Sigmoid colon (tissue), 7 donors: ENCODE results near the gene ADCY3. TPM values are rescaled to one million over a fixed set of nuclear protein-coding genes. Genes with fewer than 3 reads are reported as not detected.

ENCODE experiments used
- DNase-seq: peaks from one replicate; pipeline ENCODE4 v3.0.0-alpha.2; 2019
- H3K27ac ChIP-seq, 4 donors: fragments of 200-600 bp; sonication (generic); one replicate each; pipeline ENCODE4 v1.5.1; 2016 to 2019; ENCODE audit warnings: mild to moderate bottlenecking in 1 of 4
- H3K27me3 ChIP-seq, 3 donors: fragments of 200-600 bp; sonication (generic); one replicate each; pipeline ENCODE4 v1.5.1; 2019; ENCODE audit warnings: mild to moderate bottlenecking in 1 of 3
- H3K36me3 ChIP-seq, 4 donors: fragments of 200-600 bp; sonication (generic); one replicate each; pipeline ENCODE4 v1.5.1; 2016 to 2019
- H3K4me1 ChIP-seq, 4 donors: fragments of 200-600 bp; sonication (generic); one replicate each; pipeline ENCODE4 v1.5.1; 2017 to 2019
- H3K4me3 ChIP-seq, 4 donors: fragments of 200-600 bp; sonication (generic); one replicate each; pipeline ENCODE4 v1.5.1; 2017 to 2019; ENCODE audit warnings: mild to moderate bottlenecking in 2 of 4, moderate library complexity in 1 of 4
- H3K9me3 ChIP-seq, 4 donors: fragments of 200-600 bp in 3 of 4; sonication (generic) in 3 of 4; one replicate each; pipeline versions ENCODE4 v1.5.1 to v1.6.1; 2013 to 2019
- CTCF ChIP-seq, 4 experiments: fragments of 450-650 bp in 3 of 4; fragments of 200-600 bp in 1 of 4; IDR thresholded peaks; one replicate each; pipeline ENCODE4 v1.5.1; 2016 to 2019; ENCODE audit warnings: antibody characterized with exemption in 4 of 4, mild to moderate bottlenecking in 3 of 4, moderate library complexity in 2 of 4
- EP300 ChIP-seq, 4 donors: sonication (generic); formaldehyde crosslinking; IDR thresholded peaks; one replicate each; pipeline ENCODE4 v1.6.1; 2017; ENCODE audit warnings: antibody characterized with exemption in 4 of 4
- POLR2A ChIP-seq, 2 donors: fragments of 450-650 bp; IDR thresholded peaks; one replicate each; pipeline ENCODE4 v1.6.1; 2016; ENCODE audit warnings: antibody characterized with exemption in 2 of 2, mild to moderate bottlenecking in 2 of 2, moderate library complexity in 2 of 2
- POLR2AphosphoS5 ChIP-seq, 4 donors: sonication (generic); formaldehyde crosslinking; IDR thresholded peaks; one replicate each; pipeline ENCODE4 v1.6.1; 2017; ENCODE audit warnings: antibody characterized with exemption in 4 of 4
- WGBS, 2 donors: extraction: QIAGEN DNeasy Blood & Tissue Kit; methylation state at CpG; one replicate each; pipeline ENCODE4 v1.1.7; 2013; 5-methylcytosine and 5-hydroxymethylcytosine counted together
- intact Hi-C: fragments of 100-400 bp; cut with DNase I; formaldehyde crosslinking; loops from one replicate; pipeline ENCODE4 v1.15.1; 2023
- polyA plus RNA-seq, 3 donors: library from polyadenylated mRNA; stranded (reverse); fragments of 200-250 nt; gene quantifications; one replicate each; pipeline ENCODE4 v1.2.3, GENCODE V29; 2013
- total RNA-seq, 4 donors: library from RNA; depleted of rRNA; stranded (reverse); fragments of >200 nt; gene quantifications; one replicate each; pipeline ENCODE4 v1.1.0, GENCODE V29; 2016
- donor health status: healthy with polysubstance abuse.
- donor health status: Bipolar disorder and iron deficiency.
- donor health status: healthy.

Gene ADCY3
- total and polyA plus RNA-seq, 7 donors: 3.5 to 43.8 (median 17.5) TPM

GRCh38 chr2:24821433-24821891, 98.6 kb downstream of the ADCY3 start:
- intact Hi-C loops: no loop called here
- peaks cover 0 to 10% (median 0%) of the 10 kb centered on the region in 4 donors for H3K36me3 ChIP-seq
- peak; percentile 33 for DNase-seq
- 92 to 96% methylated on average over 15 of the region's 15 CpGs for WGBS, 2 donors
- no peaks in the 10 kb centered on the region for H3K4me1 ChIP-seq
- no peaks in the 10 kb centered on the region for H3K9me3 ChIP-seq
- no peak overlapping the region for H3K4me3 ChIP-seq
- H3K27ac ChIP-seq: no peak overlapping the region
- H3K27me3 ChIP-seq: no peaks in the 10 kb centered on the region
- no peak for TF ChIP-seq CTCF (IDR thresholded peaks at IDR 0.05)
- TF ChIP-seq POLR2A (IDR thresholded peaks at IDR 0.05): no peak
- TF ChIP-seq EP300 (IDR thresholded peaks at IDR 0.05): no peak
- no peak for TF ChIP-seq POLR2AphosphoS5 (IDR thresholded peaks at IDR 0.05)

GRCh38 chr2:24820598-24821432, 99.2 kb downstream of the ADCY3 start:
- WGBS, 2 donors: 86 to 91% methylated on average over 17 of the region's 17 CpGs

DNA sequence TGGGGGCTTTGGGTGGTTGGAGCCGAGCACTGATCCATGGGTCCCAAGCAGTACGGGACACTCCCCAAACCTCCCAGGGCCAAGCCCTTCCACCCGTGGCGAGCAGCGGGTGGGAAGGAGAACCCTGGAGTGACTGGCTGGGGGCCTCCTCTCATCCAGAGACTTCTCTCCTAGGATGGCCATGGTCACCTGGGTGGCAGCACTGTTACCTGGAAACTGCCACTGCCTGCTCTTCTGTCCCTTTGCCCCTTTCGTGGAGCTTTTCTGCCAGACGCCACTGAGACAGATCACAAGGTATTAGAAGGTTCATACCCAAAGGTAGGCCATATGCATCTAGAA, 99.9 kb downstream of the ADCY3 start:
- no peak overlapping the region for H3K4me3 ChIP-seq
- H3K27me3 ChIP-seq: no peaks in the 10 kb centered on the region
- no peaks in the 10 kb centered on the region for H3K9me3 ChIP-seq
- TF ChIP-seq EP300 (IDR thresholded peaks at IDR 0.05) (no peak), CTCF (IDR thresholded peaks at IDR 0.05) (no peak), POLR2A (IDR thresholded peaks at IDR 0.05) (no peak), POLR2AphosphoS5 (IDR thresholded peaks at IDR 0.05) (no peak)
- intact Hi-C loops: no loop called here
- DNase-seq: no peak
- H3K36me3 ChIP-seq: peaks cover 0 to 19% (median 0%) of the 10 kb centered on the region in 4 donors
- no peaks in the 10 kb centered on the region for H3K4me1 ChIP-seq
- H3K27ac ChIP-seq: no peak overlapping the region
- 84 to 95% methylated on average over 7 of the region's 7 CpGs for WGBS, 2 donors

More at GRCh38 chr2:24820598-24821432, 99.2 kb downstream of the ADCY3 start:
- peak; percentile 41 for DNase-seq
- Histone ChIP-seq H3K4me3 (no peak overlapping the region), H3K4me1 (no peaks in the 10 kb centered on the region), H3K9me3 (no peaks in the 10 kb centered on the region), H3K36me3 (peaks cover 0 to 14% (median 0%) of the 10 kb centered on the region in 4 donors), H3K27me3 (no peaks in the 10 kb centered on the region), H3K27ac (no peak overlapping the region)
- TF ChIP-seq EP300 (IDR thresholded peaks at IDR 0.05) (no peak), POLR2A (IDR thresholded peaks at IDR 0.05) (no peak), CTCF (IDR thresholded peaks at IDR 0.05) (no peak), POLR2AphosphoS5 (IDR thresholded peaks at IDR 0.05) (no peak)
- intact Hi-C loops: no loop called here

- Histone ChIP-seq H3K27me3 (no peaks in the 10 kb centered on the region), H3K4me3 (no peak overlapping the region), H3K4me1 (no peaks in the 10 kb centered on the region), H3K9me3 (no peaks in the 10 kb centered on the region), H3K27ac (no peak overlapping the region), H3K36me3 (peaks cover 0 to 19% (median 0%) of the 10 kb centered on the region in 4 donors)
- 90 to 92% methylated on average over 21 of the region's 21 CpGs for WGBS, 2 donors
- peak; percentile 52 for DNase-seq
- TF ChIP-seq CTCF (IDR thresholded peaks at IDR 0.05): no peak
- TF ChIP-seq EP300 (IDR thresholded peaks at IDR 0.05): no peak
- TF ChIP-seq POLR2A (IDR thresholded peaks at IDR 0.05): no peak
- no peak for TF ChIP-seq POLR2AphosphoS5 (IDR thresholded peaks at IDR 0.05)
- intact Hi-C loops: no loop called here
Observed at GRCh38 chr2:24819442-24820174, 100.4 kb downstream of the ADCY3 start.
